ENCODE data around the gene NAV1.

NAV1 gene

GRCh38 chr1:201586806-201587205, 47.9 kb downstream of the NAV1 start:
- no peak for DNase-seq (ENCODE audit: low read depth)

- DNase-seq (ENCODE audit: low read depth) = no peak
Measured at GRCh38 chr1:201587729-201588128, 48.8 kb downstream of the NAV1 start.

Data from stimulated activated CD8-positive, alpha-beta memory T cell treated with anti-CD3 and anti-CD28 coated beads, Interleukin-4, amount 100 ng/mL, for 24 hours (primary cell).